Measurements from ENCODE around the gene ENSA.
"Not testable (repeated sequence)": the region's sequence is repeated elsewhere in the genome, so short reads cannot be mapped to it uniquely, and the experiment has no call there.

Gene ENSA, protein sequence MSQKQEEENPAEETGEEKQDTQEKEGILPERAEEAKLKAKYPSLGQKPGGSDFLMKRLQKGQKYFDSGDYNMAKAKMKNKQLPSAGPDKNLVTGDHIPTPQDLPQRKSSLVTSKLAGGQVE

DNA sequence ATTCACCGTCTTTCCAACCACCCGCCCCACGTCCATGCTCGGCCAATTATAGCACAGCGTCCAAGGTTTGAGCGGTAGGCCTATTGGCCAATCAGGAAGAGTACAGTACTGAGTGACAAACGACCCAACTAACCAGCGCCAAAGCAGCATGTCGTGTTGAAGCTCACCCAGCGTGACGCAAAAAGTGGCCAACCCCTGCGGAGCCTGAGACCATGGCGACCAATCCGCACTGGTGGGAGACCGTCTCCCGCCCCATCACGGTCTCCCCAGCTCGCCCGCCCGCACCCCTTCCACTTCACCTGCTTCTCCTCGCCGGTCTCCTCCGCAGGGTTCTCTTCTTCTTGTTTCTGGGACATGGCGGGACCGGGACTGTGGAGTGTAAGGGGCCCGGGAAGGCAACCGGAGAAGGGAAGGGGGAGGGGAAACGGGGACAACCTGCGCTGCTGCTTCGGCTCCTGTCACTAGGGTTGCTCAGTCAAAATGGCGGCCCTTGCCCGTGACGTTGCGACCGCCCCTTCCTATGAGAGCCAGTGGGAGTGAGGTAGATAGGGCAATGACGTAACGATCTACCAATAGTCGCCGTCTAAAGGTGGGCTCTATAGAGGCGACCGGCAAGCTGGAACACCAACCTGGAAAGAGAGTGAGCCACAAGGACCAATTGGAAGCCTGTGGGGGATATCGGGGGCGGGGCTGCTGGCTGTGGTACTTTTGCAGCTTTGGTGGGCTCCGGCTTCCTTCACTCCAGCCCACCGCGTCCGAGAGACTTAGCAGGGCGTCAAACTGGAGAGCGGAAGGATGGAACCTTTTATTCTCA is at the start of gene ENSA:
TSS of gene ENSA (minus strand) at position 498 of the 814 bp plus-strand sequence. CDS start at position 356, 142 bp downstream.
- peak; percentile 100 for DNase-seq (ENCODE audit: low read depth)

DNA sequence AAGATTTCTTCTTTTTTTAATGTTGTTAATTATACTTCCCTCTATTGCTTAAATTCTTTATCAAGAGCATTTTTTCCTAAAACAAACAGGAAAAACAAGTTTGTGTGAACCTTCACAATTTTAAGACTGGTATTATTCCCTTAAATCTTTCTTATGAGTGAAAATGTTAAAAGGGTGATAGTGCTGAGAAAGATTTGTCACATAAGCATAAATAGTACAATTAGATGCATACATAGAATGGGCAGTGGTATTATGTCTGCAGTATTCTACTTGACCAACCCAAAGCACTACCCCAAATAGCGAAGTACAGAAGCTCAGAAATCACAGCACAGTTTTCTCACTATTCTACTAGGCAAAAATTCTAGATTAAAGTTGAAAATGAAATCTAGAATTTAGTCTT is 49.6 kb upstream of the ENSA start:
- no peak for DNase-seq (ENCODE audit: low read depth)

DNA sequence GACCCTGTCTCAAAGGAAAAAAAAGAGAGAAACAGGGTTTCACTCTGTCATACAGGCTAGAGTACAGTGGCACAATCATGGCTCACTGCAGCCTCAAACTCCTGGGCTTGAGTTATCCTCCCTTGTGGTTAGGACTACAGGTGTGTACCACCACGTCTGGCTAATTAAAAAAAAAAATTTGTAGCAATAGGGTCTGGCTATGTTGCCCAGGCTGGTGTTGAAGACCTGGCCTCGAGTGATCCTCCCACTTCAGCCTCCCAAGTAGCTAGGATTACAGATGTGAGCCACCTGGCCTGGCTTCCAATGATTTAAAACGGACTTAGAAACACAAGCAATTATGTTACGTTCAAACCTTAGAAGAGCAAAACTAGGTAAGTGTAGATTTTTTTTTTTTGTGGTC is 45.5 kb upstream of the ENSA start:
- no peak for DNase-seq (ENCODE audit: low read depth)

DNA sequence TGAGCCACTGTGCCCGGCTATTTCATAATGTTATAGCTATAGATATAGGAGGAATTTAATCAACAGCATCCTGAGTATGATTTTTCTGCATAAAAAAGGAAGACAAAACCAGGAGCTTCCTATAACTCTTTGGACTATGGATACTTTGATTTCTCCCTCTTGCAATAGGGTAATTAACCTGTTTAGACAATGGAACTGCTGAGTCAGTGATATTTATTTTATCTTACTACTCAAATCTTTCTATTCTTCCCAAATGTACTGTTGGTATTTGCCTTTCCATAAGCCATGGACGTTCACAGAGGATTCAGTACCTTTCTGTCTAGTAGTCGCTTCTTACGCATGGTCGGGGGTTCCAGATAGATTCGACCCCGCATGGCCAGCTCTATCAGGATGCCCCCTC is 33.9 kb upstream of the ENSA start:
- DNase-seq (ENCODE audit: low read depth) = no peak

DNA sequence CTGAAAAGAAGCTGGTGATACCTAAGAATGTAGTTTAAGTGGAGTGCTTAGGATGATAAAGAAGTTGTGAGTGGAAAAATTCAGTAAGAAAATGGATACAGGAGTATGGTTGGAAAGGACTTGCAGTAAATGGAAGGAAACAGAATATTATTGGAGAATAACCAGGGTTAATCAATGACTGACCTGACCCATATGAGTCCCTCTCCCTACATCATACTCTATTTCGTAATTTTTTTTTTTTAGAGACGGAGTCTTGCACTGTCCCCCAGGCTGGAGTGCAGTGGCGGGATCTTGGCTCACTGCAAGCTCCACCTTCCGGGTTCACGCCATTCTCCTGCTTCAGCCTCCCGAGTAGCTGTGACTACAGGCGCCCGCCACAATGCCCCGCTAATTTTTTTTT is 33.4 kb upstream of the ENSA start:
- DNase-seq (ENCODE audit: low read depth) = no peak

DNA sequence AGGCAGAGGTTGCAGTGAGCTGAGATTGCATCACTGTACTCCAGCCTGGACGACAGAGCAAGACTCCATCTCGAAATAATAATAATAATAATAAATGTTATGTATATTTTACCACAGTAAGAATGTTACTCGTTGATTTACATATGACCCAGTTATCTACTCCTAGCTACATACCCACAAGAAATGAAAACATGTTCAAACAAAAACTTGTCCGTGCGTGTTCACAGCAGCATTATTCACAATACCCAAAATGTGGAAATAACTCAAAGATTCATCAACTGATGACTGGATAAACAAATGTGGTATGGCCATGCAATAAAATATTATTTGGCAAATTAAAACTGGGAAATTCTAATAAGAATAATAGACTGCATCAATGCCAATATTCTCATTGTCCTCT is 31.7 kb upstream of the ENSA start:
- DNase-seq (ENCODE audit: low read depth) = no peak

DNA sequence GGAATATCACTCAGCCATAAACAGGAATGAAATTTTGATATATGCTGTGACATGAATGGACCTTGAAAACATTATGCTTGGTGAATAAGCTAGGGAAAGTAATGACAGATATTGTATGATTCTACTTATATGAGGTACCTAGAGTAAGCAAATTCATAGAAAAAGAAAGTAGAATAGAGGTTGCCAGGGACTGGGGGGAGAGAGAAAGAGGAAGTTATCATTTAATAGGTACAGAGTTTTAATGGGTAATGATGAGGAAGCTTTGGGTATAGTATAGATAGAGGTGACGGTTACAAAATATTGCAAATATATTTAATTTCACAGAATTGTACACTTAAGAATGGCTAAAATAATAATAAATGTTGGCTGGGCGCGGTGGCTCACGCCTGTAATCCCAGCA is 31.2 kb upstream of the ENSA start:
- no peak for DNase-seq (ENCODE audit: low read depth)

DNA sequence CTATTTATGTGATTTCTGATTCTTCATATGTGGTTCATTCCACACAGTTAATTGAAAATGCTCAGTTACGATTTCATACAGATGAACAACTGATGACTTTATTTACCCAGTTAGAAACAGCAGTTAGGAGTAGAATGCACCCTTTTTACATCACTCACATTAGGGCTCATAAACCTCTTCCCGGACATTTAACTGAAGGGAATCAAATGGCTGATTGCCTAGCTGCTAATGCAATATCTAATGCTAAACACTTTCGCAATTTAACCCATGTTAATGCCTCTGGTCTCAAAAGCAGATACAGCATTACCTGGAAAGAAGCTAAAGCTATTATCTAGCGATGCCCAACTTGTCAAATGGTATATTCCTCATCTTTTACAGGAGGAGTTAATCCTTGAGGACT is 27.7 kb upstream of the ENSA start:
- DNase-seq (ENCODE audit: low read depth) = not testable (repeated sequence)

DNA sequence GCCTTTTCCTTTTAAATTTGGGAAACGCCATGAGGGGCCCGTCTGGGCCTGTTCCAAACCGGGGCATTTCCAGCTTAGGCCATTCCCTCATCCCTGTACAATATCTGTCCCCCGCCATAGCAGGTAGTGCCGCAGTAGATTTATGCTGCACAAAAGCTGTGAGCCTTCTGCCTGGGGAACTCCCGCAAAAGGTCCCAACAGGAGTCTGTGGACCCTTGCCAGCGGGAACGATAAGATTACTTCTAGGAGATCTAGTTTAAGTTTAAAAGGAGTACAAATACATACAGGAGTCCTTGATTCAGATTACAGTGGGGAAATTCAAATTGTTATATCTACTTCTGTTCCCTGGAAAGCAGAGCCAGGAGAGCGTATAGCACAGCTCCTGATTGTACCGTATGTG is 25.2 kb upstream of the ENSA start:
- DNase-seq (ENCODE audit: low read depth) = not testable (repeated sequence)

DNA sequence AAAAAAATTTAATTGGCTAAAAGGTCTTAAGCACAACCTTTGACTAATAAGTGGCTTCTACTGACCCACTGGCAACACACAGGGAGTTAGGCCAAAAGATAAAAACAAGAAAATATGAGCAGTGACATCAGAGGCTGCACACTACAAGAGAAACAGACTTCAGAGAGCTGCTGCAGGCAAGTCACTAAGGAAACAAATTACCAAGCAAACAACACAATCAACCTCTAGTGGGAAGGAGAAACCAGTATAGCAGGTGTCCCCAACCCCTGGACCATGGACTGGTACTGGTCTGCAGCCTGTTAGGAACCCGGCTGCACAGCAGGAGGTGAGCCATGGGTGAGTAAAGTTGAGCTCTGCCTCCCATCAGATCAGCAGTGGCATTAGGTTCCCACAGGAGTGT is 20.8 kb upstream of the ENSA start:
- no peak for DNase-seq (ENCODE audit: low read depth)

DNA sequence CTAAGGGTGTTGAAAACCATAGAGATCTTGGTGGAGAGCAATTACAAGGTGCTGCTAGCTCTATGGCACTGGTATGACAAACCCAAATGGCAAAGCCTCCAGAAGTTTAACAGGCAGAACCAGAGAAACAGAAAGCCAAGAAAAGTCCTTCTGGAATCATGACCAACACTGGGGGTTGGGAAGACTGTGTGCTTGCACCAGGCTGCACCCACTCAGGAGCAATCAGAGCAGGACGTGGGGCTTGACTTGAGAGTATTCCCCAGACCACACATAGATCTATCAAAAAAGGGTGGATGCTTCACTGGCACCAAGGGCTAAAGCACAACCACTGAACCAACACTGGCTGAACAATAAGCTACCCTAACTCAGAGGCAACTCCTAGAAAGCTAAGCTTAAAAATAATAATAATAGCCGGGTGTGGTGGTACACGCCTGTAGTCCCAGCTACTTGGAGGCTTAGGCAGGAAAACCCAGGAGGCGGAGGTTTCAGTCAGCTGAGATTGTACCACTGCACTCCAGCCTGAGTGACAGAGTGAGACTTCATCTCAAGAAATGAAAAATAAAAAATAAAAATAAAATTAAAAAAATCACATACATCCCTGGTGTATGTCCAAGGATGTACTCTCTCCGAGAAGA is 20.1 kb upstream of the ENSA start:
- DNase-seq (ENCODE audit: low read depth) = no peak

DNA sequence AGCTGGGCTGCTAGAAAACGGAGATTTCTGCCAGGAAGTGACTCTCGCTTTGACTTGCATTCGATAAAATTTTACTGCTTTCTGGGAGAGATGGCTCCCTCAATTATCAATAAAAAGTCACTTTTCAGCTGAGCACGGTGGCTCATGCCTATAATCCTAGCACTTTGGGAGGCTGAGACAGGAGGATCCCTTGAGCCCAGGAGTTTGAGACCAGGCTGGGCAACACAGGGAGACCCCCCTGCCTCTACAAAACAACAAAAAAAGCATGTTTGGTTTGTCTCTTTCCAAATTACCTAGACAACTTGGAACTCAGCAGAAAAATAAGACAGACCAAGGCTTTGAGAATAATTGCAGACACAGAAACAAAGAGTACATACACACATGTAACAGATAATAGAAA is 12.9 kb upstream of the ENSA start:
- DNase-seq (ENCODE audit: low read depth) = no peak

DNA sequence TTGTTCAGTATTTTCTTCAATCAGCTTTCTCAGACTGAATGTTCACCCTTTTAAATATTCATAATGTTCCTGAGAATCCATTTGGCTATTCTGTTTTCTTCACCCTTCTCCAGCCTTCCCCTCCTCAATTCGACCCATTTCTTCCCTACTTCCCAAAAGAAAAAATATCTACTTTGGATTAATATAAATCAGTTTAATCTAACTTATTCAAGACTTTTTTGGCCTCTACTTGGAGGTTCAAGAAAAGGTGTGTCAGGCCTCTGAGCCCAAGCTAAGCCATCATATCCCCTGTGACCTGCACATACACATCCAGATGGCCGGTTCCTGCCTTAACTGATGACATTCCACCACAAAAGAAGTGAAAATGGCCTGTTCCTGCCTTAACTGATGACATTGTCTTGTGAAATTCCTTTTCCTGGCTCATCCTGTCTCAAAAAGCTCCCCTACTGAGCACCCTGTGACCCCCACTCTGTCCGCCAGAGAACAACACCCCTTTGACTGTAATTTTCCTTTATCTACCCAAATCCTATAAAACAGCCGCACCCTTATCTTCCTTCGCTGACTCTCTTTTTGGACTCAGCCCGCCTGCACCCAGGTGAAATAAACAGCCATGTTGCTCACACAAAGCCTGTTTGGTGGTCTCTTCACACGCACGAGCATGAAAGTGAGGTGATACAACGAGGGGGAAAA is 11.9 kb upstream of the ENSA start:
- DNase-seq (ENCODE audit: low read depth) = not testable (repeated sequence)

DNA sequence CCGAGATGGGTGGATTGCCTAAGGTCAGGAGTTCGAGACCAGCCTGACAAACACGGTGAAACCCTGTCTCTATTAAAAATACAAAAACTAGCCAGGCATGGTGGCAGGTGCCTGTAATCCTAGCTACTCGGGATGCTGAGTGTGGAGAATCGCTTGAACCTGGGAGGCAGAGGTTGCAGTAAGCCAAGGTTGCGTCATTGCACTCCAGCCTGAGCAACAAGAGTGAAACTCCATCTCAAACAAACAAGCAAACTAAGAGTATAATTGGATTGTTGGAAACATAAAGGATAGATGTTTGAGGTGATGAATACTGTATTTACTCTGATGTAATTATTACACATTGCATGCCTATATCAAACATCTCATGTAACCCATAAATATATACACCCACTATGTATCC is 9.0 kb upstream of the ENSA start:
- DNase-seq (ENCODE audit: low read depth) = not testable (repeated sequence)

DNA sequence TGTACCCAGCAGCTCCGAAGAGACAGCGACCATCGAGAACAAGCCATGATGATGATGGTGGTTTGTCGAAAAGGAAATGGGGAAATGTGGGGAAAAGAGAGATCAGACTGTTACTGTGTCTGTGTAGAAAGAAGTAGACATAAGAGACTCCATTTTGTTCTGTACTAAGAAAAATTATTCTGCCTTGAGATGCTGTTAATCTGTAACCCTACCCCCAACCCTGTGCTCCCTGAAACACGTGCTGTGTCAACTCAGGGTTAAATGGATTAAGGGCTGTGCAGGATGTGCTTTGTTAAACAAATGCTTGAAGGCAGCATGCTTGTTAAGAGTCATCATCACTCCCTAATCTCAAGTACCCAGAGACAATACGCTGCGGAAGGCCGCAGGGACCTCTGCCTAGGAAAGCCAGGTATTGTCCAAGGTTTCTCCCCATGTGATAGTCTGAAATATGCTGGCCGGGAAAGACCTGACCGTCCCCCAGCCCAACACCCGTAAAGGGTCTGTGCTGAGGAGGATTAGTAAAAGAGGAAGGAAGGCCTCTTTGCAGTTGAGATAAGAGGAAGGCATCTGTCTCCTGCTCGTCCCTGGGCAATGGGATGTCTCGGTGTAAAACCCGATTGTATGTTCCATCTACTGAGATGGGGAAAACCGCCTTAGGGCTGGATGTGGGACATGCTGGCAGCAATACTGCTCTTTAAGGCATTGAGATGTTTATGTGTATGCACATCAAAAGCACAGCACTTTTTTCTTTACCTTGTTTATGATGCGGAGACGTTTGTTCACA is 5.6 kb upstream of the ENSA start:
- DNase-seq (ENCODE audit: low read depth) = not testable (repeated sequence)

DNA sequence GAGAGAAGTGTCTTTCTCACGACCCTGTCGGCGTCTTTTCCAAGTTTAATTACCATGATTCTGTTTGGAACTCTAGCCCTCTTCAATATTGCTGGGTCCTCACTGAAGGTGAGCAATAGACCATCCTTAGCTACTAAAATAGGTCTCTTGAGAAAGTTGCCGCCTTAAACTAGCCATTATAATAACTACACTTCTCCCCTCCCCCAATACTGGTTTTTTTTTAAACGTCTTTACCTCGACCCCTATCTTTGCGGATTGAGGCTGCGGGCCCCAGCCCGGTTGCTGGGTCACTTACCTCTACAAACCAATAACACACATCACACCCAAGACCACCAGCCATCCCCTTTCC is 672 bp downstream of the ENSA start:
- DNase-seq (ENCODE audit: low read depth) = no peak

DNA sequence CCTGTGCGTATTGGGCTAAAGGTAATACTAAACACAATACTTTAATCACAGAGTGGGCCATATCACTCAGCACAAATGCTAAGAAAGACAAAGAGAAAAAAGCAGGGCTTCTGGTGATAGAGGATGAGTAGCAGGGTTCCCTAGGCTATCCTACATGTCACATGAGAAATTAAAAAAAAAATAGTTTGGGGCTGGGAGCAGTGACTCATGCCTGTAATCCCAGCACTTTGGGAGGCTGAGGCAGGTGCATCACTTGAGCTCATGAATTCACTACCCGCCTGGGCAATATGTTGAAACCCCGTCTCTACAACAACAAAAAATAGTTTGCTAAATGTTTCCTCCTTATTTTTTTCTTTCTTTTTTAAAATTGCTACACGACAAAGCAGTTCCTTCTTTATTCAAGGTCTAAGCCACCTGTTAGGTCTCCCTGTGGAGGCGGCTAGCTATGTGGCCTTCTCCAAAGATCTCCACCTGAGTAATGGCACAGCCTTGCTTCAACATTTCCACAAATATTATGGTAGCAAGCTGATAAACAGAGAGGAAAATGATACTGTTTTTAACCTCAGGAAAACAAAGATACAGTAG is 1.5 kb downstream of the ENSA start:
- DNase-seq (ENCODE audit: low read depth) = no peak

DNA sequence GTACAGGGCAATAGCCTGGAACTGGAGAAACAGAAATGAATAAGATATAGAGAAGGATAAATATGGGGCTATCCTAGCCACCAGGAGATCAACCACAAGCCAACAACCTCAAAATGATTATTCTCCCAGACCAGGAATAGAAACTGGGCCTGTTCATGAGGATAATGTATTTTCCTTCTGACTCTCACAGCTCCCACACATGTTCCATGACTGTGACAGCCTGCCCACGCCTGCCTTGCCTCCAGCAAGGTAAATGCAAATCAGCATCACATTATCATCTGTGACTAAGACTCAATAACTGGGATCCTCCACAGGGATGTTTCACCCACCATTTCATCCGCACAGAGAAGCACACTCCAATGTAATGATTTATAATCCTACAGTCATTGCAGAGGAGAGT is 3.3 kb downstream of the ENSA start:
- no peak for DNase-seq (ENCODE audit: low read depth)

DNA sequence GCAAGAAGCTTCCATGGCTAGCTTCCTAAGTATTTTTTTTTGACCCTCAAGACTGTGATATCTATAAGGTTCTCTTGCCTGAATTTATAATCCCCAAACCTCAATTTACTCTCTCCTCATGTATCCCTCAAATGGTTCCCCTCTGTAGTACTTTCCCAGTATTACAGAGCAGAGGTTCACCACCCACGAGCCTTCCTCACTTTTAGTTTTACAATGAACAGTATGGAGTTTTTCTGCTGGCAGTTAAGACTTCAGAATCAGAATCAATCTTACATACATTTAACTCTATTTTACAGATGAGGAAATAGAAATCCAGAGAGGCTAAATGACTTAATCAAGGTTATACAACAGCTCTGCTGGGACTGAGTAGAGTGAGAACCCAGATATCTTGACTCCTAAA is 4.9 kb downstream of the ENSA start:
- not testable (repeated sequence) for DNase-seq (ENCODE audit: low read depth)

DNA sequence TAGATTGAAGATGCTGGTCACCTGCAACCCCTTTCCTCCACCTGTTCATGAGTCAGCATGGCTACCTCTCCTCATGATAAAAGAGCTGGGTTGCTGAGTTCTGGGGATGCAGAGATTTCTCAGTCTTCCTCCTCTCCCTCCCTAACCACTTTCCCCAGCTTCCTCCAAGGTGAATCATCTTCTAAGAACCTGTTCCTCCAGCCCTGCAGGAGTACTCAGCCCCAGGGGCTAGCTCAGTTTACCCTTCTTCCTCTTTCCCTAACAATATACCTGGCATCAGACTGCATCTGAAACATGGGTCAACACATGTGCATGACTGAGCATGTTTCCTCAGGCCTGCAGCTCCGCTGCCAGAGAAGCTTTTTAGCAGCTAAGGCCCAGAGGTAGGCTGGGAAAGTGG is 5.3 kb downstream of the ENSA start:
- DNase-seq (ENCODE audit: low read depth) = not testable (repeated sequence)

DNA sequence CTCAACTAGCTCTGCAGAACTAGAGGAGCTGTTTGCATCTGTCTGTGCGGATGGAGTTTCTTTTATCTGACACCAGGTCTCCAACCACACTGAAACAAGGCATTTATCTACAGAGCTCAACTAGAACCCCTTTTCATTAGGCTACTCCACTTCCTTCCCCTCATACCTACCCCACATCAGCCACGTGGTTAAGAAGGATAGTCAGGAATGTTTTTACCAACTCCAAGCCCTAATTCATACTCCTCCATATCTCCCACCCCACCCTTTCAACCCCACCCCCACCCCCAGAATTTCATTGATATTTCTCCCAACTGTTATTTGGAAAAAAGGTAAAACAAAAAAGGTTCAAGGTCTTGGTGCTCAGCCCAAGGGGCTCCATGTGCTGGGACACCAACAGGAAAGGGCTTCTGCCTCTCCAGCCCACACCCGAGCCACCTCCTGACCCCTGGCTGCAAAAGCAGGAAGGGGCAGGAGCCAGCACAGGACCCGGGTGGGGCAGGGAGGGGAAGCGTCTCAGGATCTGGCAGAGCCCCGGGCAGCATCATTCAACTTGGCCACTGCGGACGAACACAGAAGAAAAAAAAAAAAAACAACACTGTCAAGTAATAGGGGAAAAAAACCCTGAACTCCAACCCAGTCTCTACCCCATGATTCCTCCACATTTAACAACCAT is 7.0 kb downstream of the ENSA start:
- DNase-seq (ENCODE audit: low read depth) = no peak

Measured in fibroblast of gingiva (primary cell).